GM21367 (cell line): ENCODE results near the gene HUNK.
"Not testable (repeated sequence)": the region's sequence is repeated elsewhere in the genome, so short reads cannot be mapped to it uniquely, and the experiment has no call there.

Source experiments
- ATAC-seq: cut with Tn5 transposase; IDR thresholded peaks from one replicate; pipeline ENCODE4 v1.9.1; 2021; ENCODE audit not compliant: unreplicated experiment

The HUNK gene

DNA sequence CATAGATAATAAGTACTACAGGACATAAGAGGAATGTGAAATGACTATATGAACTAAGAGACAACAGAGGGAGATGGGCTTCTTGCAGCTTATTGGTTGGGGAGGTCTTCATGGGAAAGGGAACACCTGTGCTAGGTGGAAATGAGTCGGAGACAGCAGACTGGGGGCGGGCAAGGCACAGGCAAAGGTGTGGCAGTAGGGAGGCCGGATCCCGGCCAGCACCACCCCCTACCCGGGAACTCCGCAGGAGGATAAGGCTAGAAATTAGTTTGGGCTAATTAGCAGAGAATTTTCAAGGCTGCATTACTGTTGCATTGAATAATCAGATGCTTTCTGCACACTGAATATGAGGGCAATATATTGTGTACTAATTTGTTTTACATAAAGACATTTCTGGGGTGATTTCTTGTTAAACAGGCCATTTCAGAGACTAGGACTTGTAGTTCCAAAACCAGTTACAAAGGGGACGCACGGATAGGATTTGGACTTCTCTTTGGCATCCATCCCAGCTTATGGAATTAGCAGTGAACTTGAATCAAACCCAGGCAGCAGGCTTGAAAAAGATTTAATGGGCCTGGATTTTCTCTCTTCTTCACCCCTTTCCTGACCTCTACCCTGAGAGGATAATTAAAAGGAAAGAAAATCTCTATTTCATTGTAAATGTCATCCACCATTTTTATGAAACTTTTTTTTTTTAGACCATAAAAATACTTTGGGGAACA is 2.2 kb upstream of the HUNK start:
- ATAC-seq, result no peak

DNA sequence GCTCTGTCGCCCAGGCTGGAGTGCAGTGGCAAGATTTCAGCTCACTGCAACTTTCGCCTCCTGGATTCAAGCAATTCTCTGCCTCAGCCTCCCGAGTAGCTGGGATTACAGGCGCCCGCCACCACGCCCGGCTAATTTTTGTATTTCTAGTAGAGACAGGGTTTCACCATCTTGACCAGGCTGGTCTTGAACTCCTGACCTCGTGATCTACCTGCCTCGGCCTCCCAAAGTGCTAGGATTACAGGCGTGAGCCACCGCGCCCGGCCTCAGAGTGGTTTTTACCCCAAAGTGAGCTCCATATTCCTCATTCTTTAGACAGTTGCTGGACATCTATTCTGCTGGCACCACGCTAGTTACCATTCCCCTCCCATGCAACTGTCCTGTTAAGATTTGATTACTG is 1.4 kb upstream of the HUNK start:
- ATAC-seq, result not testable (repeated sequence)

DNA sequence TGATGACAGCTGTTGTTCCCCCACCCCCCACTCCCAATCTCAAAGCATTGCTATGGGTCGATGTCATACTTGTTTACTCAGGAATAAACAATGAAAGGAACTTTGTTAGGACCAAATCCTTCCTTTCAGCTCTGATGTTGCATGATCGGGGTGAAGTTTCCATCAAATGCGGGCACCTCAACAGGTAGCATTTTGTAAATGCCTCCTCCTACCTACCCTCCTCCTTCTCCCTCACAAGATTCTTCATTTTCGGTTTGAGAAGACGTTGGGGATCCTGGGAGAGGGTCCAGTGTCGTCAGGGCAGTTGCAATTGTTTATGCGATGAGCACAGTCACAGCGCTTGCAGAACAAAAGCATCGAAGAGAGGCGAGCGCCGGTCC is 758 bp upstream of the HUNK start:
- ATAC-seq, result no peak

DNA sequence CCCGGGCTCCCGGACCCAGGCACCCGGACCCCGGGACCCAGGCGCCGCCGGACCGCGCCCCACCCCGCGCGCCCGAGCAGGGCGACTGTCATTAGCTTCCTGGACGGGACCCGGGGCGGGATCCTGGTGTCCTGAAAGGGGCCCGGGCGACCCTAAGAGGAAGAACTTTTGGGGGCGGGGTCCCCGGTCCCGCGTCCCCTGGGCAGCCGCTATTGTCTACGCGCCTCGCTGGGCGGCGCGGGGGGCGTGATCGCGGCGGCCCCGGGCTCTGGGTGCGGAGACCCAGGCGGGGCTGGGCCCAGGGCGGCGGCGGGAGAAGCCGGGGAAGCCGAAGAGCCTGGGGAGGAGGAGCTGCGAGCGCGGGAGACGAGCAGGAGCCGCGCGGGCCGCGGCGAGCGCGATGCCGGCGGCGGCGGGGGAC is 465 bp downstream of the HUNK start:
- no peak for ATAC-seq

DNA sequence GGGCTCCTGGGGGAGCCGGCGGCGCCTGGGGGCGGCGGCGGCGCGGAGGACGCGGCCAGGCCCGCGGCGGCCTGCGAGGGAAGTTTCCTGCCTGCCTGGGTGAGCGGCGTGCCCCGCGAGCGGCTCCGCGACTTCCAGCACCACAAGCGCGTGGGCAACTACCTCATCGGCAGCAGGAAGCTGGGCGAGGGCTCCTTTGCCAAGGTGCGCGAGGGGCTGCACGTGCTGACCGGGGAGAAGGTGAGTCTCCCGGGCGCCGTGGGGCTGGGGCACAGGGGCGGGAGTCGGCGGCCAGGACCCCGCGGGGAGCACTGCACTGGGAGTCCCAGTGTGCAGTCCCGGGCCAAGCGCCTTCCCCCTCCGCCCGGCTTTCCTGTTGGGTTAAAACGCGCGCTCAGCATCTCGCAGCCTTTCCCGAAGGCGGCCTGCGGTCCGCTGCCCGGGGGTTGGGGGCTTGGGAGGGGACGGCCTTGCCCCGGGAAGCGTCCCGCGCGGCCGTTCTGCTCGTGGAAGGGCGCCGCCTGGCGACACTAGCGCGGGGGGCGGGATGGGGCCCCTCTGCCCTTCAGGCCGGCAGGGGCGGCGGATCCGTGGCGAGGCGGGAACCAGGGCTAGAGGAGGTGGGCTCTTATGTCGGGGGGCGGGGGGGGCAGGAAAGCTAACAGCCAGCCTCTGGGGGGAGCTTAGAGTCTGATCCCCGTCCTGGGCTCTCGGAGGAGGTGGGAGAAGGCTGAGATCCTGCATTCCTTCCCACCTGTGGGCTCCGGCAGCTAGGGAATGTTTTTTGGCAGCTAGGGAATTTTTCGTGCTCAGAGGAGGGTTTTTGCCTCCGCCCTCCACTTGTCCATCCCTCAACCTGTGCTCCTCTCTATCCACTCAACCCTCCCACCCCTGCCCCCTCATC is 1.1 kb downstream of the HUNK start:
- ATAC-seq, result no peak

DNA sequence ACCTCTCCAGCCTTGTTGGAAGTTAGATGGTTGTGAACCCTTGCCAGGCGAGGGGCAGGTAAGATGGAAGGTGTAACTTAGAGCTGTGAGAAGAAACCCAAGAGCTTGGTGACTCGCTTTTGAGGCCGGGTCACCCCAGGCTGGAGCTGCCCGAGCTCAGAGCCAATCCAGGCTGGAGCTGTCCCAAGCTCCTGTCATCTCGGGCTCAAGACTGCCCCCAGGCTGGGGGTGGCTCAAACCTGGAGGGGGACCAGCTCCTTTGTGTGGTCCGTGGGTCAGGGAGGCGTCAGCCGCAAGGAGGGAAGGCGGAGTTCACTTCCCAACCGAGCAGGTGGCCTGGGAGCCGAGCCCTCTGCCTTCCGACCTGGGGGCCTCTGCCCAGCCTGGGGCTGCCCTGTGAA is 2.0 kb downstream of the HUNK start:
- no peak for ATAC-seq

DNA sequence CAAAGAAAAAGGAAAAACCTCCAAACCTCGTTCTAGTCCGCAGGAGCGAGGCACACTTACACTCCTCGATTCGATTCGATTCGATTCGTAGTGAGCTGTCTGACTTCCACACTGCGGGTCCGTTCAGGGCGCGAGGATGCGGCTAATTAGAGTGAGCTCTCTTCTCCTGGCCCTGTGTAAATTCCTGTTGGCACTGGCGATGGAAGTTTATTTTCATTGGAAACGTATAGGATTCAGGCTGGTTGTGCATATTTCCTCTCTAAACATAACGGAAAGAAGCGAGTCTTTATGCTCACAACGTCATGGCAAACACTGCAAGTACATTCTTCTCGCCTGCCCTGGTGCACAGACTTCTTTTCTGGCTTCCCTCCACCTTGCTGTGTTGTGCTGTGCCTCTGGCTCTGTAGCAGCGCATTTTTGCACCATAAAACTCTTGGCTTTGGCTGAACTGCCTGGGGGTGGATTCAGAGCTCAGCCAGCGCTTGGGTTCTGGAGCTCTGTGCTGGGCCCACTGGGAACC is 2.7 kb downstream of the HUNK start:
- no peak for ATAC-seq

DNA sequence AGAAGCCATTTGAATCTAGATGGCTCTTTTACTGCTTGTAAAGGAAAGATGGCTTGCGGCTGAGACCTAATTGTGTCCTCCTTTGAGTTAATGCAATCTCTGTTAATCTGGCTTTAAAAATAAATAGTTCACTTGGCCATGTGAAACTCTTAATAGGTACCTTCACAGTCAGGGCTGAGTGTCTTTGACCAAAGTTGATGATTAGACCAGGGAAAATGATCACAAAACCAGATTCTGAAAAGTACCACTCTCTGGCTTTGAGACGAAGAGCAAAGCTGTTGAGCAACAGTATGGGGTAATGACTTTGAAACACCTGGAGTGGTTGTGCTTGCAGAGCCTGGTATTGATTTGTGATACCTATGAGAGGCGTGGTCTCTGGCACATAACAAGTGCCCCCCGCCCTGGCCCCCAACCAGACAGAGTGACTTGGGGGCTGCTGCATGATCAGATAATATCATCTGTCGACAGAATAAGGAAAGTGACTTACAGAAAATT is 4.7 kb downstream of the HUNK start:
- no peak for ATAC-seq

DNA sequence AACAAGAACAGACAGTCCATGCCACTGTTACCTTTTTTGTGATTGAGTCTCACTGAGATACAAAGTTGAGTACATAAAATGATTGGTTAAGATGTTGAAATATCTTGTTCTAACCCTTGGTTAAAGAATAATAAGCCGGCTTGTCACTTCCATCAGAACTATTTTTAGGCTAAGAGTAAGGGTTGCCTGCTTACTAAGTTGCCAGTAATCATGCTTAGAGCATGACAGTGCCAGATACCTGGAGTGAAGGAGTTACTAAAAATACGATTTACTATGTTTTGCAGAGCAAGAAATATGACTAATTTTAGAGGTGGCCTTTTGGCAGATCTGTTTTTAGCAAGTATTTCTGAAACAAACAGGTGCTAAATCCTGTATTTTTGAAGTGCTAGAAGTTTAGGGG is 6.0 kb downstream of the HUNK start:
- ATAC-seq, result no peak

DNA sequence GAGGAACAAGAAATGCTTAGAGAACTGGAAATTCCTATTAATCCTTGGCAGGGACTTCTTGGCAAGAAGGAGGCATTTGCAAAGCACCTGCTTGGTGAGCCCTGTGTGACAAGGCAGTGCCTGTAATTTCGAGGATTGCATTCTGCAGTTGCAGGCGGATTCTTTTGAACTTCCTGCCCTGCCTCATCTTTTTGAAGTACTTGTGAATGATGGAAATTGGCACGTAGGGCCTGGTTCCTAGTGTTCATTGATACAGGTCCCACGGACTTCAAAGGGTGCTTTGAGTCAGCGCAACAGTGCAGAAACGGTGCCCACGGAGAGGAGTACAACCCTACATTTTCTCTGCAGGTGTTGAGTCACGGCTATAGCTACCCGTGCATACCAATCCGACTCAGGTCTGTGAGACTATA is 6.4 kb downstream of the HUNK start:
- no peak for ATAC-seq

DNA sequence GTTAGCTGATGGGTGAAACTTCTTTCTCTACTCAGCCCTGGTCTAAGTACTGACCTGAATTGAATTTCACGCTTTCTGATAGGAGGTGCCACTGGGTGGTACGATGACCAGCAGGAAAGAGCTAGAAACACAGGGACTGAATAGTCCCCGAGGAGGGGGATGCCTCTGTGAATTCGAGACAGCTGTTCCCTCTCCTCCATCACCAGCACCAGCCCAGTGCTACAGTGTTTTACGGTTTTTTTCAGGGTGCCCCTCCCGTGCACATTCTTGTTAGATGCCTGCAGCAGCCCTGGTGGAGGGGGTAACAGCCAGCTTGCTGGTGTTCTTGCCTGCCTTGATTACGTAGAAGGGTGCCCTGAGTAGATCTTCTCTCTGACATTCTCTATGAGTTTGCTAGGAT is 7.1 kb downstream of the HUNK start:
- ATAC-seq, result no peak

DNA sequence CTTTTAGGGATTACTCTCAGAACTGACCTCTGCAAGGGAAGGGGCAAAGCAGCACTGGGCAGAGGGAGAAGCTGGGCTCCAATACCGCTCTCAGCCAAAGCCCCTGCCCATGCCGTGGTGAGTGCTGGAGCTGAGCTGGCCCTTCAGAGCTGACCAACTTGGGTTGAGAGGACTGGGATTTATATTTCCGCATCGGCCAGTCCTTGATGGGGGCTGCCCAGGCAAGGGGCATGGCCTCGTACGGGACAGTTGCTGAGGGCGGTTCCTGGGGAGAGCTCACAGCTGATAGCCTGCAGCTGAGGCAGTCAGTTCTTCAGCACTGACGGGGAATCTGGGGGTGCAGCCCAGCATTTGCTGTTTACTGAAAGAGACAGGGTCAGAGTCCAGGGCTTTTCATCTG is 8.0 kb downstream of the HUNK start:
- ATAC-seq, result no peak

DNA sequence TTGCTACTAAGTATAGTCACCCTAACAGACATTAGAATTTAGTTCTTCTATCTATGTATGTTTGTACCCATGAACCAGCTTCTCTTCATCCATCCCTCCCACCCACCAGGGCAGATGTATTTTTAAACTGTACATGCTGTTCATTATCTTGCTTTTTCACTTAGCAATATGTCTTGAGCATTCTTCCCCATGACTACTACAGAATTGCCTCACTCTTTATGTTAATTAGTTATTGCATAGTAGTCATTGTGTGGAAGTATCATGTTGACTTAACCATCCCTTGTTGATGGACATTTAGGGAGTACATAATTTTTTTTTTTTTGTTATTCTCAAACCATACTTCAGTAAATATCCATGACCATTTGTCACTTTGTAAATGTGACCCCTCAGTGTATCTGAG is 9.9 kb downstream of the HUNK start:
- ATAC-seq, result no peak

DNA sequence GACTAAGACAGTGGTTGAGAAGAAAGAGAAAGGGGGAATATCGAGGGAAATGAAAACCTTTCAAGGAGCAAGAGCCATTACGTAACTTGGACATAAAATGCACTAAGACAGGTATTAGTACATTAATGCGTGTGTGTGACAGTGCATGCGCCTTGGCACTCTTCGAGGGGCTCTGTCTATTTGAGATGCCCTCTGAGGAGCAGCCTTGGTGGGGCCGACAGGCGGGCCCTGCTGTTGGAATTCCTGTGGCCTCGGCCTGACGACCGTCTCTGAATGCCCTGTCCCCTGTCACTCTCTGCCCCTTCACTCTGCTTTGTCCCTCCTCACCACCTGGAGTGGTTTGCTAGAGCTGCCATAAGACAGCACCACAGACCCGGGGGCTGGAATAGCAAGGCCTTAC is 12.3 kb downstream of the HUNK start:
- ATAC-seq, result no peak

DNA sequence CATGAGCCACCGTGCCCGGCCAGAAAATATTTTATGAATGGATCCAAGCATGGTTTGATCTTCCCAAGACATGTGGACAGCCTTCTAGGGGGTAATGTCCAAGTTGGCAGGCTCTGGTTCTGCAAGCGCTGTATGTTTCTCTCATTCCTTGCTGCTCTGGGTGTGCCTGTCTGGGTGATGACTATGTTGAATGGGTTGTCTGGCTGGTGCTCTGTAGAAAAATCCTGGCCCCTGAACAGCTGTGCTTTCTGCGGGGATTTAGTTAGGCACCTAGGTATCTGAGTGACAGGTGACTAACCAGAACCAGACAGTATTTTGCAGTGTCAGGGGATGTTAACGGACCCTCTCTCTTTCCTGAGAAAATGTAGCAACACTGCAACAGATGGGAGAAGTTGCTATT is 14.1 kb downstream of the HUNK start:
- ATAC-seq, result no peak

DNA sequence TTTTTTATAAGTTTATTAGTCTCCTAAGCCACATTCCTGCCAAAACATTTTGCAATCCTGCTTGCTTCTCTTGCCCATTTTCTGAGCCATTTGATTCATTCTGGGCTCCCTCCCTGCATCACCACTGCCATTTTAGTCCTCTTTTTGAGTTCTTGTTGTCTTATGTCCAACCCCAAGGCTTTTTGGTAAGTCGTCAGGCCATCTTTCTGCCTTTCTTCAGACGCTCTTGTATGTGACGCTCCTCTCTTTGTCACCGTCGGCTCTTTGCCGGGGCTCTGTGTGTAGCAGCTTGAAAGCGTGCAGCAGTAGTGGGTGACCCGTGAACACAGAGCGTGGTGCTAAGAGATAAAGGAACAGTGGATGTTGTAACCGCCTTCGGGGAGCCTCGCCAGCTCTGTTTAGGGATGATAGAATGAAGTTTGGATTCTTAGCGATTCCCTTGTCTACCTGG is 14.6 kb downstream of the HUNK start:
- ATAC-seq, result no peak

DNA sequence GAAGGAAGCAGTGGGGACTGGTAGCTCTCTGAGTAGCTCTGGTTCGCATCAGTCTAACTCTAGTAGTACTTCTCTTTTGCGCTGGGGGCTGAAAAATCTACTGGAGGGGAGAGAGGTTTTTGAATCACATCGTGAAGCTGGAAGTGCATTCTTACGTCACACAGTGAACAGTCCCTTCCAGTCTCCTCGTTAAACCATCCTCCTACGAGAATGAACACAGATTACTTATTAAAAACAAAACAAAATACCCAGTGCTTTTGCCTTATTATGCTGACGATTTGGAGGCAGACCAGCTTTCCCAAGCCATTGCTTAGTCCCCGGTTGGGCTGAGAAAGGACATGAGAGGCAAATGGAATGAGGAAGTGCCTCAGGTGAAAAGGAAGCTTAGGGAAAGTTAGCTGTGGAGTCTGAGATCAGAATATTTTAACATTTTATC is 16.1 kb downstream of the HUNK start:
- no peak for ATAC-seq

DNA sequence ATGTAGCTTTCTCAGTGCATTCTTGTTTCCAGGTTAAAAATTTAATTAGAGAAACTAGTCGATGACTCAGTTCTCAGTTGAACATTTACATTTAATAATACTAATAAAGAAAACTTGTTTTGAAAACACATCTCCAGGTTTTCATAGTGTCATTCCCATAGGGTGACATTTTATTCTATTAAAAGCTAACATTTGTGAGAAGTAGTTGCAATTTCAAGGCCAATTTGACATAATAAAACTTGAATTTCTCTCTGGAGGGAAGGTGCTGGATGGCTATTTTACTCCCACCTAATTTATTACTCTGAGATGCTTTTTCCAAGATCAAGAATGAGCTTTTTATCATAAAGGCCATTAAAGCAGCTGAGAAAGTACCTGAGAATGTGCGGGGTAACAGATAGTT is 16.6 kb downstream of the HUNK start:
- ATAC-seq, result no peak

DNA sequence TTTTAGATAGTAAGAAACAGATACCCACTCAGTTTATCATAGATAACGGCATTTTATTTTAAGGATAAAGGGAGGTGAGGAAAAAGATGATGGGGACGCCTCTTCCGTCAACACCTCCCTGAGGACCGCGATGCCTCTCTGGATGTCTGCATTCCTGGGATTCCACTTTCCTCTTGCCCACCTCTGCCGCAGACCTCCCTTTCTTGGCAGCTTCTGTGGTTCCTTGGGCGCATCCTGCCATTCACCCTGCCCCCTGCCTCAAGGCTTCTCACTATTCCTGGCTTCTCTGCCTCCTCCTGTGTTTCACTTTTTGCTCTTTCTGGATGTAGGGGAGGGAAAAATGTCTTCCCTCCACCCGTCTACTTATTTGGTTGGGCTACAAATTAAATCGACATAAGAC is 19.9 kb downstream of the HUNK start:
- ATAC-seq, result no peak

DNA sequence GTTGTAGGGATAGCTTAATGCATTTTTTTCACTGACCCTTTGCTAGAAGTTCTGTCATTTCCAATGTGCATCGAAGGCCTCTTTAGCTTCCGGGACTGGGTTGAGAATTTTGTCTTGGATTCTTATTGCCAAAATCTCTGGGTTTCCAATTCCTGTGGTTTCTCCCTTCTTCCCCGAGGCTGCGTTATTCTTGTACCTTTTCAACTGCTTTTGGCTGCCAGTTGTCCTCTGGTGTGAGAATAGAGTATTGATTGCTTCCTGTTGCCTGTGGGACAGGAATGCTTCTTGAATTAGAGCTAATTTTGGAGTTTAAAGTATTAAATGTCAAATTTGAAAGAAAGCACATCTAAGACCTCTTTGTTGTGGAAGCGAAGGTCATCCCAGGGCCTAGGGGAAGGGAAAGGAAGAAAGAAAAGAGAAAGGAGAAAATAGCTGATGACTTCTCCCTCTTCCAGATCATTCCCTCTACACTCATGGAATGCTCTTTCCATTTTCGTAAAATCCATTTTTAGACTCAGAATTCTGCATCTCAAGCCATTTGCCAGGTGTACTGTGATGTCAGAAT is 21.1 kb downstream of the HUNK start:
- ATAC-seq, result no peak

DNA sequence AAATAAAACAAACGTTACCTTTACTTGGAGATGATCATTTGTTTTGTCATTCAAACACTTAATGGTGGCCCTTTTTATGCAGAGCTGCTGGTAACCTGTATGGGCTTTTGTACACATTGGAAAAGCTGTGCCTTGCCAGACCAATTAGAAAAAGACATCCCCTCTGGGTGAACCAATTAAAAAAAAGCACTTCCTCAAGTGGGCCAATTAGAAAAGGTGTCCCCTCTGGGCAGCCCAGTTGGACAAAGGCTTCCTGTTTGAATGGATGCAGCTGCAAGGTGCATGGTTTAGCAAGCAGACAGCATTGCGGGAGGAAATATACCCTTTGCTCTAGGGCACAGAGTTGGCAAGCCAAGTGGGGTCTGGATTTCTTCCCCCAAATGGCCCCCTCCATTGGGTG is 21.6 kb downstream of the HUNK start:
- ATAC-seq, result no peak
